SK-N-SH treated with all-trans-retinoic acid at 6 μM for 48 hours (cell line): ENCODE measurements around the gene ISX.

ENCODE experiments used
- ATAC-seq: fragments of 200-7000 bp; cut with Tn5 transposase; 3 replicates; pipeline ENCODE4 v1.9.1; 2020; ENCODE audit warnings: mild to moderate bottlenecking, moderate library complexity
- BACH2 ChIP-seq: fragments of 250-450 bp; sonication (Bioruptor Pico); IDR thresholded peaks from 2 replicates; pipeline ENCODE4 v1.9.0; 2021; ENCODE audit warnings: mild to moderate bottlenecking, borderline replicate concordance
- CSDC2 ChIP-seq: fragments of 250-450 bp; sonication (Bioruptor Pico); IDR thresholded peaks from 2 replicates; pipeline ENCODE4 v1.5.0; 2020; ENCODE audit warnings: mild to moderate bottlenecking, moderate library complexity
- CSRNP3 ChIP-seq: fragments of 250-450 bp; sonication (Bioruptor Pico); IDR thresholded peaks from 2 replicates; pipeline ENCODE4 v1.5.1; 2021; ENCODE audit warnings: mild to moderate bottlenecking, moderate library complexity
- ESRRG ChIP-seq: fragments of 250-450 bp; sonication (Bioruptor Pico); IDR thresholded peaks from 2 replicates; pipeline ENCODE4 v1.6.1; 2021; ENCODE audit warnings: mild to moderate bottlenecking
- OSR1 ChIP-seq: fragments of 250-450 bp; sonication (Bioruptor Pico); IDR thresholded peaks from 2 replicates; pipeline ENCODE4 v1.8.0; 2022; ENCODE audit warnings: moderate library complexity, mild to moderate bottlenecking, inconsistent platforms
- PPARA ChIP-seq: fragments of 250-450 bp; sonication (Bioruptor Pico); IDR thresholded peaks from 2 replicates; pipeline ENCODE4 v1.5.0; 2020; ENCODE audit warnings: mild to moderate bottlenecking, borderline replicate concordance
- SNAI2 ChIP-seq: fragments of 250-450 bp; sonication (Bioruptor Pico); IDR thresholded peaks from 2 replicates; pipeline ENCODE4 v1.5.0; 2020; ENCODE audit warnings: mild to moderate bottlenecking, moderate library complexity
- TCF4 ChIP-seq: fragments of 250-450 bp; sonication (Bioruptor Pico); IDR thresholded peaks from 2 replicates; pipeline ENCODE4 v1.8.0; 2021; ENCODE audit warnings: mild to moderate bottlenecking, moderate library complexity, borderline replicate concordance
- TOX ChIP-seq: fragments of 250-450 bp; sonication (Bioruptor Pico); IDR thresholded peaks from 2 replicates; pipeline ENCODE4 v1.8.0; 2021; ENCODE audit warnings: mild to moderate bottlenecking, moderate library complexity, borderline replicate concordance
- TSHZ2 ChIP-seq: fragments of 250-450 bp; sonication (Bioruptor Pico); IDR thresholded peaks from 2 replicates; pipeline ENCODE4 v1.5.0; 2020; ENCODE audit warnings: mild to moderate bottlenecking, moderate library complexity
- ZC3H10 ChIP-seq: fragments of 250-450 bp; sonication (Bioruptor Pico); IDR thresholded peaks from 2 replicates; pipeline ENCODE4 v1.5.1; 2021; ENCODE audit warnings: mild to moderate bottlenecking, moderate library complexity
- ZFP30 ChIP-seq: fragments of 450-650 bp; formaldehyde crosslinking; IDR thresholded peaks from 2 replicates; pipeline ENCODE4 v1.5.0; 2022; ENCODE audit warnings: mild to moderate bottlenecking, moderate library complexity
- ZNF565 ChIP-seq: fragments of 450-650 bp; formaldehyde crosslinking; conservative IDR thresholded peaks from 2 replicates; pipeline ENCODE4 v1.5.0; 2020; ENCODE audit warnings: low read depth, mild to moderate bottlenecking, moderate library complexity
- ZNF70 ChIP-seq: fragments of 450-650 bp; formaldehyde crosslinking; IDR thresholded peaks from 2 replicates; pipeline ENCODE4 v1.5.0; 2020; ENCODE audit warnings: mild to moderate bottlenecking, moderate library complexity
- TF ChIP-seq, protein P1 (sequence below): fragments of 250-450 bp; sonication (Bioruptor Pico); IDR thresholded peaks from 2 replicates; pipeline ENCODE4 v1.8.0; 2020; ENCODE audit warnings: mild to moderate bottlenecking, moderate library complexity, borderline replicate concordance
- TF ChIP-seq, protein P2 (sequence below): fragments of 250-450 bp; sonication (Bioruptor Pico); IDR thresholded peaks from 2 replicates; pipeline ENCODE4 v1.5.1; 2020; ENCODE audit warnings: low read depth, mild to moderate bottlenecking, moderate library complexity
- TF ChIP-seq, protein P3 (sequence below): fragments of 250-450 bp; sonication (Bioruptor Pico); IDR thresholded peaks from 2 replicates; pipeline ENCODE4 v1.8.0; 2021; ENCODE audit warnings: low read depth, mild to moderate bottlenecking, moderate library complexity, borderline replicate concordance

The ISX gene

GRCh38 chr22:35089139-35089538, 23.2 kb downstream of the ISX start:
- no peak for TF ChIP-seq CSRNP3 (CRISPR knock-in tag)
- TF ChIP-seq OSR1 (CRISPR knock-in tag) = no peak
- no peak for TF ChIP-seq ESRRG (CRISPR knock-in tag)
- no peak for TF ChIP-seq CSDC2
- no peak for TF ChIP-seq TOX (CRISPR knock-in tag)
- TF ChIP-seq TCF4 = no peak
- no peak for TF ChIP-seq ZFP30
- no peak for ATAC-seq

GRCh38 chr22:35092406-35092805, 26.4 kb downstream of the ISX start:
- ATAC-seq = no peak
- TF ChIP-seq, protein P1, sequence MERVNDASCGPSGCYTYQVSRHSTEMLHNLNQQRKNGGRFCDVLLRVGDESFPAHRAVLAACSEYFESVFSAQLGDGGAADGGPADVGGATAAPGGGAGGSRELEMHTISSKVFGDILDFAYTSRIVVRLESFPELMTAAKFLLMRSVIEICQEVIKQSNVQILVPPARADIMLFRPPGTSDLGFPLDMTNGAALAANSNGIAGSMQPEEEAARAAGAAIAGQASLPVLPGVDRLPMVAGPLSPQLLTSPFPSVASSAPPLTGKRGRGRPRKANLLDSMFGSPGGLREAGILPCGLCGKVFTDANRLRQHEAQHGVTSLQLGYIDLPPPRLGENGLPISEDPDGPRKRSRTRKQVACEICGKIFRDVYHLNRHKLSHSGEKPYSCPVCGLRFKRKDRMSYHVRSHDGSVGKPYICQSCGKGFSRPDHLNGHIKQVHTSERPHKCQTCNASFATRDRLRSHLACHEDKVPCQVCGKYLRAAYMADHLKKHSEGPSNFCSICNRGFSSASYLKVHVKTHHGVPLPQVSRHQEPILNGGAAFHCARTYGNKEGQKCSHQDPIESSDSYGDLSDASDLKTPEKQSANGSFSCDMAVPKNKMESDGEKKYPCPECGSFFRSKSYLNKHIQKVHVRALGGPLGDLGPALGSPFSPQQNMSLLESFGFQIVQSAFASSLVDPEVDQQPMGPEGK (CRISPR knock-in tag) = no peak
- TF ChIP-seq PPARA (CRISPR knock-in tag) (no peak), ZNF70 (CRISPR knock-in tag) (no peak), SNAI2 (CRISPR knock-in tag) (no peak), ESRRG (CRISPR knock-in tag) (no peak), ZC3H10 (CRISPR knock-in tag) (no peak), TOX (CRISPR knock-in tag) (no peak), TSHZ2 (no peak), ZNF565 (no peak), BACH2 (CRISPR knock-in tag) (no peak)
- TF ChIP-seq, protein P2, sequence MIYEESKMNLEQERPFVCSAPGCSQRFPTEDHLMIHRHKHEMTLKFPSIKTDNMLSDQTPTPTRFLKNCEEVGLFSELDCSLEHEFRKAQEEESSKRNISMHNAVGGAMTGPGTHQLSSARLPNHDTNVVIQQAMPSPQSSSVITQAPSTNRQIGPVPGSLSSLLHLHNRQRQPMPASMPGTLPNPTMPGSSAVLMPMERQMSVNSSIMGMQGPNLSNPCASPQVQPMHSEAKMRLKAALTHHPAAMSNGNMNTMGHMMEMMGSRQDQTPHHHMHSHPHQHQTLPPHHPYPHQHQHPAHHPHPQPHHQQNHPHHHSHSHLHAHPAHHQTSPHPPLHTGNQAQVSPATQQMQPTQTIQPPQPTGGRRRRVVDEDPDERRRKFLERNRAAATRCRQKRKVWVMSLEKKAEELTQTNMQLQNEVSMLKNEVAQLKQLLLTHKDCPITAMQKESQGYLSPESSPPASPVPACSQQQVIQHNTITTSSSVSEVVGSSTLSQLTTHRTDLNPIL (CRISPR knock-in tag) = no peak
- TF ChIP-seq, protein P3, sequence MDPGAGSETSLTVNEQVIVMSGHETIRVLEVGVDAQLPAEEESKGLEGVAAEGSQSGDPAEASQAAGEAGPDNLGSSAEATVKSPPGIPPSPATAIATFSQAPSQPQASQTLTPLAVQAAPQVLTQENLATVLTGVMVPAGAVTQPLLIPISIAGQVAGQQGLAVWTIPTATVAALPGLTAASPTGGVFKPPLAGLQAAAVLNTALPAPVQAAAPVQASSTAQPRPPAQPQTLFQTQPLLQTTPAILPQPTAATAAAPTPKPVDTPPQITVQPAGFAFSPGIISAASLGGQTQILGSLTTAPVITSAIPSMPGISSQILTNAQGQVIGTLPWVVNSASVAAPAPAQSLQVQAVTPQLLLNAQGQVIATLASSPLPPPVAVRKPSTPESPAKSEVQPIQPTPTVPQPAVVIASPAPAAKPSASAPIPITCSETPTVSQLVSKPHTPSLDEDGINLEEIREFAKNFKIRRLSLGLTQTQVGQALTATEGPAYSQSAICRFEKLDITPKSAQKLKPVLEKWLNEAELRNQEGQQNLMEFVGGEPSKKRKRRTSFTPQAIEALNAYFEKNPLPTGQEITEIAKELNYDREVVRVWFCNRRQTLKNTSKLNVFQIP (CRISPR knock-in tag) = no peak

DNA sequence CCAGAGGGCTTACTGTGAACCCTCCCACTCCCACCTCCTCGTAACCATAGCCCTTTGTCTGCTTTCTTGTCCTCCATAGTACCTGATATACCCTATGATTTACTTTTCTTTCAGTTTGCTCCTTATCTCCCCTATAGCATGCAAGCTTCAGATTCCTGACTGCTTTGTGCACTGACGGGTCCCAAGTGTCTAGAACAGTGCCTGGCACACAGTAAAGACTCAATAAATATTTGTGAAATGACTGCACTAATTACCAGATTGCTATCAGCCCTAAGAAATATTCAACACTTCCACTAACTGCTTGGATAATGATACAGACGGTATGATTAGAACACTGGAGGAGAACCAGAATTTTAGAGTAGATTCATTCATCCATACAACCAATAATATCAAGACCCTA, 33.0 kb downstream of the ISX start:
- TF ChIP-seq ZFP30 (no peak), ZNF565 (no peak), TSHZ2 (no peak), PPARA (CRISPR knock-in tag) (no peak), CSRNP3 (CRISPR knock-in tag) (no peak), CSDC2 (no peak)
- TF ChIP-seq, all 23 proteins: peak for 0
- no peak for ATAC-seq
